GM12878 (cell line): Measurements from ENCODE around the gene GPC6. TPM values are rescaled to one million over a fixed set of nuclear protein-coding genes. Genes with fewer than 3 reads are reported as not detected.

Source experiments
- ATAC-seq: fragments of 200-7000 bp; cut with Tn5 transposase; 3 replicates; pipeline ENCODE4 v1.9.1; 2020; ENCODE audit warnings: mild to moderate bottlenecking, moderate library complexity
- BruUV-seq: library from RNA; stranded (reverse); fragments of 400-500 nt; replicated peaks from 2 replicates; lab custom pipeline; 2021; lab: Mats Ljungman, UMichigan
- CTCF ChIA-PET: fragments of 300-600 bp; sonication (Branson Sonifier 250); formaldehyde crosslinking; extraction: SDS; loops from one replicate; lab custom pipeline; 2021; ENCODE audit warnings: inconsistent platforms; lab: Yijun Ruan, JAX
- POLR2A ChIA-PET: fragments of 350-600 bp; formaldehyde crosslinking; extraction: SDS; loops from one replicate; lab custom pipeline; 2021; ENCODE audit warnings: inconsistent platforms; lab: Charles Lee
- RAD21 ChIA-PET: fragments of 300-600 bp; sonication (Branson Sonifier 250); formaldehyde crosslinking; loops from one replicate; lab custom pipeline; 2023; ENCODE audit warnings: antibody characterized with exemption; ENCODE audit not compliant: unreplicated experiment; lab: Charles Lee
- SMC1A ChIA-PET: fragments of 300-600 bp; sonication (Branson Sonifier 250); formaldehyde crosslinking; loops from one replicate; lab custom pipeline; 2023; ENCODE audit not compliant: unreplicated experiment, uncharacterized antibody; lab: Charles Lee
- DNase-seq: peaks from one replicate; pipeline ENCODE4 v3.0.0-alpha.2; 2011; ENCODE audit warnings: low read depth, low spot score
- FAIRE-seq: peaks from 3 replicates; lab custom pipeline; 2011; peaks lifted over from hg19 to GRCh38; lab: Jason Lieb, UNC
- H2AFZ ChIP-seq: 2 replicates; pipeline ENCODE4 v1.6.0; 2011; ENCODE audit warnings: low read depth, low read length, control low read depth; ENCODE audit not compliant: control insufficient read depth
- H3K27ac ChIP-seq: 2 replicates; pipeline ENCODE4 v1.5.1; 2011; ENCODE audit warnings: control low read depth; ENCODE audit not compliant: control insufficient read depth, insufficient read depth
- H3K27me3 ChIP-seq, 2 experiments: replicated peaks in 1 of 2; 2 replicates each; pipeline versions ENCODE4 v1.6.0 to v1.6.1; 2011; ENCODE audit warnings: low read length in 1 of 2; ENCODE audit not compliant: control insufficient read depth in 2 of 2, insufficient read depth in 2 of 2
- H3K36me3 ChIP-seq, 2 experiments: 2 replicates each; pipeline ENCODE4 v1.5.1; 2011; ENCODE audit warnings: low read length in 1 of 2; ENCODE audit not compliant: control insufficient read depth in 2 of 2, insufficient read depth in 2 of 2
- H3K4me1 ChIP-seq: 2 replicates; pipeline ENCODE4 v1.6.1; 2011; ENCODE audit warnings: mild to moderate bottlenecking, low read length, moderate library complexity, mixed read lengths; ENCODE audit not compliant: control insufficient read depth, insufficient read depth
- H3K4me2 ChIP-seq: 2 replicates; pipeline ENCODE4 v1.6.0; 2011; ENCODE audit warnings: control low read depth; ENCODE audit not compliant: control insufficient read depth, insufficient read depth
- H3K4me3 ChIP-seq: fragments of 200-600 bp; sonication (generic); 2 replicates; pipeline ENCODE4 v1.5.1; 2016
- H3K79me2 ChIP-seq: 2 replicates; pipeline ENCODE4 v1.6.0; 2011; ENCODE audit warnings: low read length; ENCODE audit not compliant: control insufficient read depth, insufficient read depth
- H3K9ac ChIP-seq: 2 replicates; pipeline ENCODE4 v1.8.0; 2011; ENCODE audit warnings: low read length, control low read depth, mixed read lengths; ENCODE audit not compliant: control insufficient read depth, insufficient read depth
- H3K9me3 ChIP-seq: replicated peaks from 3 replicates; pipeline ENCODE4 v1.5.1; 2011; ENCODE audit warnings: mild to moderate bottlenecking, low read length; ENCODE audit not compliant: control insufficient read depth, insufficient read depth
- H4K20me1 ChIP-seq: 2 replicates; pipeline ENCODE4 v1.6.0; 2011; ENCODE audit not compliant: control insufficient read depth, insufficient read depth
- BHLHE40 ChIP-seq, 2 experiments: fragments of 450-650 bp in 1 of 2; IDR thresholded peaks; 2 replicates each; pipeline ENCODE4 v1.6.1; 2011 to 2017; ENCODE audit warnings: low read depth in 2 of 2, borderline replicate concordance in 1 of 2, improper control_type of control experiment in 1 of 2, low read length in 1 of 2, mild to moderate bottlenecking in 1 of 2
- BRCA1 ChIP-seq: IDR thresholded peaks from 2 replicates; pipeline ENCODE4 v1.6.1; 2011; ENCODE audit warnings: low read depth, low read length, improper control_type of control experiment
- EGR1 ChIP-seq, 2 experiments: IDR thresholded peaks; 1 replicate in 1 of 2; 2 replicates in 1 of 2; pipeline ENCODE4 v1.6.1; 2011 to 2012; ENCODE audit warnings: low read depth in 2 of 2, low read length in 2 of 2, borderline replicate concordance in 1 of 2, mild to moderate bottlenecking in 1 of 2, moderate library complexity in 1 of 2
- IKZF1 ChIP-seq: fragments of 450-650 bp; conservative IDR thresholded peaks from 2 replicates; pipeline ENCODE4 v1.6.1; 2017; ENCODE audit warnings: antibody characterized with exemption, mild to moderate bottlenecking
- LARP7 ChIP-seq: fragments of 450-650 bp; IDR thresholded peaks from 2 replicates; pipeline ENCODE4 v1.6.1; 2017; ENCODE audit warnings: mild to moderate bottlenecking
- MYB ChIP-seq: fragments of 150-350 bp; IDR thresholded peaks from 2 replicates; pipeline ENCODE4 v1.6.1; 2014; ENCODE audit warnings: mild to moderate bottlenecking, low read depth, low read length, borderline replicate concordance
- SMARCA5 ChIP-seq: fragments of 450-650 bp; IDR thresholded peaks from 2 replicates; pipeline ENCODE4 v1.6.1; 2017; ENCODE audit warnings: mild to moderate bottlenecking
- TARDBP ChIP-seq: IDR thresholded peaks from 2 replicates; pipeline ENCODE4 v1.6.1; 2016; ENCODE audit warnings: borderline replicate concordance
- WGBS: methylation state at CpG from one replicate; pipeline ENCODE4 v1.1.6; 2016; ENCODE audit warnings: low lambda C conversion rate; ENCODE audit not compliant: insufficient replicate concordance, insufficient coverage; ENCODE audit errors: missing lambda C conversion rate; 5-methylcytosine and 5-hydroxymethylcytosine counted together
- in situ Hi-C: fragments of 300-500 bp; cut with MboI; formaldehyde crosslinking; loops from 9 replicates; pipeline ENCODE4 v1.14.3; 2018; ENCODE audit warnings: mixed read lengths
- intact Hi-C: fragments of 100-400 bp; cut with micrococcal nuclease; formaldehyde crosslinking; loops from one replicate; pipeline ENCODE4 v1.14.2; 2022; ENCODE audit not compliant: unreplicated experiment
- polyA plus RNA-seq, 11 experiments: library from polyadenylated mRNA; depleted of rRNA in 4 of 11; unstranded in 6 of 11; stranded (reverse) in 5 of 11; fragments of >200 nt; fragmentation: Nextera tagmentation in 4 of 11; fragmentation: Illumina TruSeq in 1 of 11; extraction: Ambion mirVana in 4 of 11; extraction: Trizol in 1 of 11; gene quantifications; 1 replicate in 1 of 11; 2 replicates in 10 of 11; pipeline versions ENCODE4 v1.2.1 to v1.2.3, GENCODE V29; 2011 to 2016; ENCODE audit warnings: inconsistent platforms in 2 of 11, missing spikeins in 2 of 11, low read depth in 1 of 11
- total RNA-seq, 4 experiments: library from RNA; depleted of rRNA in 3 of 4; stranded (reverse); fragments of >200 nt in 3 of 4; fragmentation: Illumina TruSeq in 1 of 4; extraction: Trizol in 1 of 4; gene quantifications; 2 replicates each; pipeline versions ENCODE4 v1.2.1 to v1.2.3, GENCODE V29; 2013 to 2021
- TF ChIP-seq, protein P1 (sequence below): IDR thresholded peaks from 2 replicates; pipeline ENCODE4 v1.6.1; 2012; ENCODE audit warnings: low read depth, low read length, improper control_type of control experiment
- TF ChIP-seq, protein P2 (sequence below): IDR thresholded peaks from 2 replicates; pipeline ENCODE4 v1.6.1; 2011; ENCODE audit warnings: borderline replicate concordance, low read depth, mild to moderate bottlenecking, moderate library complexity, mixed read lengths, low read length; ENCODE audit not compliant: insufficient read depth; ENCODE audit errors: extremely low read length
- TF ChIP-seq, protein P3 (sequence below): fragments of 450-650 bp; IDR thresholded peaks from 2 replicates; pipeline ENCODE4 v1.6.1; 2016; ENCODE audit warnings: mild to moderate bottlenecking, moderate library complexity, borderline replicate concordance
- TF ChIP-seq, protein P4 (sequence below): fragments of 150-350 bp; IDR thresholded peaks from 2 replicates; pipeline ENCODE4 v1.6.1; 2016; ENCODE audit warnings: low read depth, low read length

Gene GPC6
- total and polyA plus RNA-seq, 10 of the 15 experiments (the other 5 are each of a cell fraction or from before 2014, with no cell fraction given): 0.03 to 0.04 (median 0.03) TPM; not detected in 7

DNA sequence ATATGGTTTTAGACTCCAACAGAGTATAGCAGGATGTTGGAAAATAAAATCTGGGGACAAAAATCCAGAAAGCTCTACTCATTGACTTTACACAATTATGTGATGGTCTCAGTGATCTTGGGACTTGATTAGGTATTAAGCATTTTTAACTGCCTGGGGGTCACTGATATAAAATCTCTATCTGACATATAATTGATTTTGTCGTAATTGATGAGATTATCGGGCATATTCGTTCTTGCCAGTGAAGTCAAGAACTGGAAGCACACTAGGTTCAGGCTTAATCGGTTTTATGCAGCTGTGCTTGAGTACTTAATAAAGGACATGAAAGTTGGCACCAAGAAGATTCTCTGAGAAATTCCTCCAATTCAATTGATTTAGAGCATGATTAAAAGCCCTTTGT, 862.1 kb downstream of the GPC6 start:
- BruUV-seq: no TSS peak
- WGBS: 9% methylated on average over 4 of the region's 4 CpGs
- no peaks in the 10 kb centered on the region for H3K4me1 ChIP-seq
- H3K9me3 ChIP-seq: no peaks in the 10 kb centered on the region
- H3K27ac ChIP-seq: no peak overlapping the region
- H2AFZ ChIP-seq: no peak overlapping the region
- H4K20me1 ChIP-seq: no peaks in the 10 kb centered on the region
- no peak for DNase-seq
- RAD21 ChIA-PET: no interaction called here
- in situ Hi-C loops: no loop called here
- intact Hi-C loops: no loop called here
- H3K4me3 ChIP-seq: no peak overlapping the region
- no peaks in the 10 kb centered on the region for H3K36me3 ChIP-seq
- H3K27me3 ChIP-seq: no peaks in the 10 kb centered on the region
- no peak overlapping the region for H3K9ac ChIP-seq
- SMC1A ChIA-PET: no interaction called here
- no peak for ATAC-seq
- CTCF ChIA-PET: no interaction called here
- H3K4me2 ChIP-seq: no peak overlapping the region
- H3K79me2 ChIP-seq: no peaks in the 10 kb centered on the region
- no peak for FAIRE-seq
- POLR2A ChIA-PET: no interaction called here
- TF ChIP-seq, protein P1, sequence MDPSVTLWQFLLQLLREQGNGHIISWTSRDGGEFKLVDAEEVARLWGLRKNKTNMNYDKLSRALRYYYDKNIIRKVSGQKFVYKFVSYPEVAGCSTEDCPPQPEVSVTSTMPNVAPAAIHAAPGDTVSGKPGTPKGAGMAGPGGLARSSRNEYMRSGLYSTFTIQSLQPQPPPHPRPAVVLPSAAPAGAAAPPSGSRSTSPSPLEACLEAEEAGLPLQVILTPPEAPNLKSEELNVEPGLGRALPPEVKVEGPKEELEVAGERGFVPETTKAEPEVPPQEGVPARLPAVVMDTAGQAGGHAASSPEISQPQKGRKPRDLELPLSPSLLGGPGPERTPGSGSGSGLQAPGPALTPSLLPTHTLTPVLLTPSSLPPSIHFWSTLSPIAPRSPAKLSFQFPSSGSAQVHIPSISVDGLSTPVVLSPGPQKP: no peak
- TF ChIP-seq, protein P2, sequence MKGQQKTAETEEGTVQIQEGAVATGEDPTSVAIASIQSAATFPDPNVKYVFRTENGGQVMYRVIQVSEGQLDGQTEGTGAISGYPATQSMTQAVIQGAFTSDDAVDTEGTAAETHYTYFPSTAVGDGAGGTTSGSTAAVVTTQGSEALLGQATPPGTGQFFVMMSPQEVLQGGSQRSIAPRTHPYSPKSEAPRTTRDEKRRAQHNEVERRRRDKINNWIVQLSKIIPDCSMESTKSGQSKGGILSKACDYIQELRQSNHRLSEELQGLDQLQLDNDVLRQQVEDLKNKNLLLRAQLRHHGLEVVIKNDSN: no peak
- no peak for TF ChIP-seq TARDBP
- no peak for TF ChIP-seq MYB
- TF ChIP-seq SMARCA5: no peak
- no peak for TF ChIP-seq EGR1 (IDR thresholded peaks at IDR 0.05; ENCODE audit: borderline replicate concordance in 1 of 2, low read depth in 2 of 2, low read length in 2 of 2)
- no peak for TF ChIP-seq IKZF1
- TF ChIP-seq, protein P3, sequence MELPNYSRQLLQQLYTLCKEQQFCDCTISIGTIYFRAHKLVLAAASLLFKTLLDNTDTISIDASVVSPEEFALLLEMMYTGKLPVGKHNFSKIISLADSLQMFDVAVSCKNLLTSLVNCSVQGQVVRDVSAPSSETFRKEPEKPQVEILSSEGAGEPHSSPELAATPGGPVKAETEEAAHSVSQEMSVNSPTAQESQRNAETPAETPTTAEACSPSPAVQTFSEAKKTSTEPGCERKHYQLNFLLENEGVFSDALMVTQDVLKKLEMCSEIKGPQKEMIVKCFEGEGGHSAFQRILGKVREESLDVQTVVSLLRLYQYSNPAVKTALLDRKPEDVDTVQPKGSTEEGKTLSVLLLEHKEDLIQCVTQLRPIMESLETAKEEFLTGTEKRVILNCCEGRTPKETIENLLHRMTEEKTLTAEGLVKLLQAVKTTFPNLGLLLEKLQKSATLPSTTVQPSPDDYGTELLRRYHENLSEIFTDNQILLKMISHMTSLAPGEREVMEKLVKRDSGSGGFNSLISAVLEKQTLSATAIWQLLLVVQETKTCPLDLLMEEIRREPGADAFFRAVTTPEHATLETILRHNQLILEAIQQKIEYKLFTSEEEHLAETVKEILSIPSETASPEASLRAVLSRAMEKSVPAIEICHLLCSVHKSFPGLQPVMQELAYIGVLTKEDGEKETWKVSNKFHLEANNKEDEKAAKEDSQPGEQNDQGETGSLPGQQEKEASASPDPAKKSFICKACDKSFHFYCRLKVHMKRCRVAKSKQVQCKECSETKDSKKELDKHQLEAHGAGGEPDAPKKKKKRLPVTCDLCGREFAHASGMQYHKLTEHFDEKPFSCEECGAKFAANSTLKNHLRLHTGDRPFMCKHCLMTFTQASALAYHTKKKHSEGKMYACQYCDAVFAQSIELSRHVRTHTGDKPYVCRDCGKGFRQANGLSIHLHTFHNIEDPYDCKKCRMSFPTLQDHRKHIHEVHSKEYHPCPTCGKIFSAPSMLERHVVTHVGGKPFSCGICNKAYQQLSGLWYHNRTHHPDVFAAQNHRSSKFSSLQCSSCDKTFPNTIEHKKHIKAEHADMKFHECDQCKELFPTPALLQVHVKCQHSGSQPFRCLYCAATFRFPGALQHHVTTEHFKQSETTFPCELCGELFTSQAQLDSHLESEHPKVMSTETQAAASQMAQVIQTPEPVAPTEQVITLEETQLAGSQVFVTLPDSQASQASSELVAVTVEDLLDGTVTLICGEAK: no peak
- TF ChIP-seq LARP7: no peak
- TF ChIP-seq BRCA1: no peak
- TF ChIP-seq BHLHE40 (IDR thresholded peaks at IDR 0.05; ENCODE audit: borderline replicate concordance in 1 of 2, low read depth in 2 of 2, low read length in 1 of 2): no peak
- TF ChIP-seq, protein P4, sequence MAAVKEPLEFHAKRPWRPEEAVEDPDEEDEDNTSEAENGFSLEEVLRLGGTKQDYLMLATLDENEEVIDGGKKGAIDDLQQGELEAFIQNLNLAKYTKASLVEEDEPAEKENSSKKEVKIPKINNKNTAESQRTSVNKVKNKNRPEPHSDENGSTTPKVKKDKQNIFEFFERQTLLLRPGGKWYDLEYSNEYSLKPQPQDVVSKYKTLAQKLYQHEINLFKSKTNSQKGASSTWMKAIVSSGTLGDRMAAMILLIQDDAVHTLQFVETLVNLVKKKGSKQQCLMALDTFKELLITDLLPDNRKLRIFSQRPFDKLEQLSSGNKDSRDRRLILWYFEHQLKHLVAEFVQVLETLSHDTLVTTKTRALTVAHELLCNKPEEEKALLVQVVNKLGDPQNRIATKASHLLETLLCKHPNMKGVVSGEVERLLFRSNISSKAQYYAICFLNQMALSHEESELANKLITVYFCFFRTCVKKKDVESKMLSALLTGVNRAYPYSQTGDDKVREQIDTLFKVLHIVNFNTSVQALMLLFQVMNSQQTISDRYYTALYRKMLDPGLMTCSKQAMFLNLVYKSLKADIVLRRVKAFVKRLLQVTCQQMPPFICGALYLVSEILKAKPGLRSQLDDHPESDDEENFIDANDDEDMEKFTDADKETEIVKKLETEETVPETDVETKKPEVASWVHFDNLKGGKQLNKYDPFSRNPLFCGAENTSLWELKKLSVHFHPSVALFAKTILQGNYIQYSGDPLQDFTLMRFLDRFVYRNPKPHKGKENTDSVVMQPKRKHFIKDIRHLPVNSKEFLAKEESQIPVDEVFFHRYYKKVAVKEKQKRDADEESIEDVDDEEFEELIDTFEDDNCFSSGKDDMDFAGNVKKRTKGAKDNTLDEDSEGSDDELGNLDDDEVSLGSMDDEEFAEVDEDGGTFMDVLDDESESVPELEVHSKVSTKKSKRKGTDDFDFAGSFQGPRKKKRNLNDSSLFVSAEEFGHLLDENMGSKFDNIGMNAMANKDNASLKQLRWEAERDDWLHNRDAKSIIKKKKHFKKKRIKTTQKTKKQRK: no peak
